ENCODE data around the gene GLRA2.
"Not testable (repeated sequence)": the region's sequence is repeated elsewhere in the genome, so short reads cannot be mapped to it uniquely, and the experiment has no call there.

The GLRA2 gene

DNA sequence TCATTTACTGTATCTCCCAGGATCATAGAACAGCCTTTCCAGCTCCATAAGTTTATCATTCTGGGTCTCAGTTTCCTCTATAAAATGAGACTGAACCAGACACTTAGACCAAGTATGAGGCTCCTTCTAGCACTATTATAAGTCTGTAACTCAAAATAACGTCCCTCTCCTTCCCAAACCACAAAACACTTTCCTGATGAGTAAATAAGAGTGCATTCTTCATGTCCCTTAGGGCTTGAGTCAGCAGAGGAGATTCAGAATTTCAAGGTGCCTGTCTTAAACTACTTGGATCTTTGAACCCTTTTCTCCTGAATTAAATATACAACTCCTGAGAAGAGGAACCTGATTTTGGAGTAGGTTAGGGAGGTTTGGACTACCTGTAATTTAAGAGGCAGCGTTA is 62.6 kb downstream of the GLRA2 start:
- no peak for DNase-seq (ENCODE audit: low spot score)

DNA sequence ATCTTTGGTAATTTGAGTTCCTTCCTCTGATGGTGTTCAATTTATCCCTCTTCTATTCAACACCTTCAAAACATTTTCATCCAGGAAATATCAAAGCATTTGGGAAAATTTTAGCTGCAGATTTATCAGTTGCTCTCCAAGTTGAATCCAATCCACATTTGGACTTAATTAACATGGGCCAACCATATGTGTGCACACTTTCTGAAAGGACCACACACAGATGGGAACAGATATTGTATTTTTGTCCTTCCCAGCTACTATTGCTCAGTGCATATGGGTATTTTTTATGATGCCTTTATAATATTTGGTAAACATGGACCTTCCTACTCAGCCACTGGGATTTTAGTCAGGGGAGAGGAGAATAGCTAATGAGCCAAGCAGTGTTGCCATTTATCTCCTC is 65.2 kb downstream of the GLRA2 start:
- no peak for DNase-seq (ENCODE audit: low spot score)

DNA sequence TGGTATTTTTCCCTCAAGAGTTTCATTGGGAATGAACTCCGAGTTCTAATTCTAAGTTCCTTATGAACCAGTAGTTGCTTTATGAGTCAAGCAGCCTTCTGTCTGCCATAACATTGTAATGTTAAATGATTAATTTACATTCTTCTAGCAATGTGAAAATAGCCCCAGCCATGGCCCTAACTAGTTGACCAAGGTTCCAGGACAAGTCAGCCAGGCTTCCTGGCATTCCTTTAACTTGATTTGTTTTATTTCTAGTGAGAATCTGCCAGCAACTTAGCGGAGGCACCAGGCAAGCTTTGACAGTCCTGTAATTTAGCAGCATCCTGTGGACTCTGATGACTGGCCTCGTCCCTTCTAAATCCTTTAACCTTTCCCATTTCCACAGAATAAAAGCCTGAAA is 69.0 kb downstream of the GLRA2 start:
- DNase-seq (ENCODE audit: low spot score) = no peak

DNA sequence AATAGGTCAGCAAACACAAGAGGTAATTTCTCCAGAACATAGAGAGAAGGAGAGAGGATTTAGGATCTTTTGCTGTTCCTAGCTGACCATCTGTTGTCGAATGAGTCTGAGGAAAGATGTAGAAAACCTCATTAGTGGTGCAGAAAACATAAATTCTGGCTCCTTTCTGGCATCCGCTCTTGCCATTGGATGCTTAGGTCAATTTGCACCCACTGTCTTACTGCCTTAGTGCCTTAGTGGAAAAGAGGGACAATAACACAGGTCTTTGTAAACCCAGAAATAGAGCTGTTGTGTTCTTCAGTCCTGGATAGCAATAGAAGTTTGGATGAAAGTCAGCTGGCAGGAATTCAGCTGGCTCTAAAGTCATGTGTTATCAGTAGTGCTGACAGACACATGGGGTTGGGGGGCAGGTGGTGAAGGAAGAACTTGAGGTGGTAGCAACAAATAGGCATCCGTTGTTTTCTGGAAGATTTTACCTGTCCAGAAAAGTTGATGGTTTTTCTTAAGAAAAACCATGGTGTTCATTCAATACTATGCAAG is 78.2 kb downstream of the GLRA2 start:
- no peak for DNase-seq (ENCODE audit: low spot score)

DNA sequence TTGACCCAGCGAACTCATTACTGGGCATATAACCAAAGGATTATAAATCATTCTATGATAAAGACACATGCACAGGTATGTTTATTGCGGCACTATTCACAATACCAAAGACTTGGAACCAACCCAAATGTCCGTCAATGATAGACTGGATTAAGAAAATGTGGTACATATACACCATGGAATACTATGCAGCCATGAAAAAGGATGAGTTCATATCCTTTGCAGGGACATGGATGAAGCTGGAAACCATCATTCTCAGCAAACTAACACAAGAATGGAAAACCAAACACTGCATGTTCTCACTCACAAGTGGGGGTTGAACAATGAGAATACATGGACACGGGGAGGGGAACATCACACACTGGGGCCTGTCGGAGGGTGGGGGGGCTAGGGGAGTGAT is 83.1 kb downstream of the GLRA2 start:
- DNase-seq (ENCODE audit: low spot score) = not testable (repeated sequence)

DNA sequence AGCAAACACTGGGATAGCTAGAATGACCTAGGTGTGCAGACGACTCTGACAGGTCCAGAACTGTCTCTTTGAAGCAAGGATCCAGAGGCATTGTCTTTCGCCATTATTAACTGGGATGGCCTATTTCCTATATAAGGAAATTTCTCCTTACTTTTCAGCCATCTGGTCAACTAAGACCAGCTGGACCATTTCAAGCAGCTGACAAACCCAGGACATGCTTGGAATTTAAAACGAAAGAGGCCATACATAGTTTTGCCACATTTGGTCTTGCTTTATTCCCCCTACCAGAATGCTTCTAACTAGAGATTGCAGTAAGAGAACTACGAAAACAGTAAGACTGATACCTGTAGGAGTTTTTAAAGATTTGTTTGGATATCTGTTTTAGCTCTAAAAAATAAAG is 87.0 kb downstream of the GLRA2 start:
- DNase-seq (ENCODE audit: low spot score) = no peak

DNA sequence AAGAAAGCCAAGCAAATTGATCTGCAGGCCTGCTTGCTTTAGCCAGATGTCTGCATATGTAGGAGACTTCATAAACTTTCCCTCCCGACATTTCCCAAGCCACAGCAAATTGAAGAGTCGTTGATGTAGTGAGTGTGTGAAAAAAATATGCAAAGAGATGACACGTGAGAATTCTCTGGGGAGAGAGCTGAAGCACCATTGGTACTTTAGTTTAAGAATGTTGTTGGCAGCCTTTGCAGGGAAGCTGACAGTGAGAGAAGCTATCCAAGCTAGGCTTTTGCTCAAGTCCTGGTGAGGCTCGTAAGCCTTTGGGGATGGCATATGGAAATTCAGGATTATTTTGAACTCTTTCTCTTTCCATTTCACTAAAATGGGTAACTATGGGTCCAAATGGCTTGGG is 87.5 kb downstream of the GLRA2 start:
- DNase-seq (ENCODE audit: low spot score) = no peak

DNA sequence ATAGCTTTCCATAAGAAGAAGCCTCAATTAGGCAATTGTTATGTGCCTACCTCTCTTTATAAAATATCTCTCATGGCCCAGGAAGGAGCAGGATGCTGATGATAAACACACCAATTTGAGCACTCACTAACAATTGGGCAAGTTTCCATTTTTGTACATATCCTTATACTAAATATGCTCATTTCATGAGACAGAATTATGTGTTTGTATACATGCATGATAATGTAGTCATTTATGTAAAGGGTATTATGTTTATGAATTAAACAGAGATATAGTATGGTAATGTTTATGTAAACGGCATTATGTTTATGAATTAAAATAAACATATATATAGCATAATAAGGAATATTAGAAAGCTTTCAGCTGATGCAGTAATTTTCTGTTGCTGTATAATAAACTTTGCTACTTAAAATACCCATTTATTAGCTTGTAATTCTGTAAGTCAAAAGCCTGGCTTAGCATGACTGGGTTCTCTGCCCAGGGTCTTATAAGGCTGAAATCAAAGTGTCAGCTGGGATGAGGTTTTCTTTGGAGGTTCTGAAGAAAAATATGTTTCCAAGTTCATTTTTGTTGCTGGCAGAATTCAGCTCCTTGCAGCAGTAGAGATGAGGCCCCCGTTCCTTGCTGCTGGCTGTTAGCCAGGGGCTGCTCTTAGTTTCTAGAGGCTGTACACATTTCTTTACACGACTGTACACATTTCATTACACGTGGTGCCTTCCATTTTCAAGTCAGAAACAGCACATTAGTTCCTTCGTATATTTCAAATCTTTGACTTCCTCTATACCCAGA is 89.0 kb downstream of the GLRA2 start:
- DNase-seq (ENCODE audit: low spot score) = no peak

DNA sequence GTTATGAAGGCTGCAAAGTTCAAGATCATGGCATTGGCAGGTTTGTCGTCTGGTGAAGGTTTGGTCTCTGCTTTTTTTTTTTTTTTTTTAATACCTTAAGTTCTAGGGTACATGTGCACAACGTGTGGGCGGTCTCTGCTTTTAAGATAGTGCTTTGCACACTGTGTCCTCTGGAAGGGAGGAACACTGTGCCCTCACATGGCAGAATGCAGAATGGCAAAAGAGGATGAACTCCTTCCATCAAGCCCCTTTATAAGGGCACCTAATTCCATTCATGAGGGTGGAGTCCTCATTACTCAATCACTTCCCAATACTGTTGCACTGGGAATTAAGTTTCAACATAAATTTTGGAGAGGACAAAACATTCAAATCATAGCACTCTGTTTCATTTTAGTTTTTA is 101.4 kb downstream of the GLRA2 start:
- no peak for DNase-seq (ENCODE audit: low spot score)

DNA sequence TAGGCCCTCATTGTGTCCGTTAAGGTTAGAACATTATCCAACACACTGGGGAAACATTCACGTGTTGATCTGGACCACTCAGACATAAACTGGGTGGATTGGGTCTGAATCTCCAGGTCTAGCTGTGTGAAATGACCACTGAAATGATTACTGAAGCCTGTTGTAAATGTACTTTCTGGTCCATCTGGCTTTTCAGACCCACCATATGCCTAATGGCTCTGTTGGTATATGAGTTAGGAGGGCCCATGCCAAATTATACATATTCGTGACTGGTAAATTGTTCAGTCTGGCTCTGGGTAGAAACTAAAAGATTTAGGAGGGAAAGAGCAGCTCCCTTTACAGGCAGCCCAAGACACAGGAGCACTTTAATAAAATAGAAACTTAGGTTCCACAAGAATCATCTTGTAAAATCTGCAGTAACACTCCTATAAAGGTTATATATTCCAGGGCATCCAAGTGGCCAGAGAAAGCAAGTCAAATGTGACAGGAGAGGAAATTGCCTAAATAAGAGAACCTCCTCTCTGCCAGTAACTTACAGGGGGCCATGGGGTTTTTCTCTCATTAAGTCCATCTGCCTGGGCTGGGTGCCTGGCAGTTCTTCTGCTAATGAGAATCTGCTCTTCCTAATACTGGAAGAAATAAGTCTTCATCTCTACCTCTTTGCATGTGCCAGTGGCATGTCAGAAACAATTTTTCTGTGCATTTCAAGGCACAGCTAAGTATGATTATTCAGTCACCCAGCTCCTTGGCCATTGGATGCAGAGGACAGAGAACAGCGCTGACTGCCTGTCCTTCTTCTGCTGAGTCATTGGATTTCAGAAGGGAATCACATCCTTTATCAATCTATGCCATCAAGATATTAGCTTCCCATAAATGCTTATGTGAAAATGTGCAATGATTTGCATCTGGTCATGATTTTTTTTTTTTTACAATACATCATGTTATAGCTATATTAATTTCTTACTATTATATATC is 112.6 kb downstream of the GLRA2 start:
- DNase-seq (ENCODE audit: low spot score) = no peak

DNA sequence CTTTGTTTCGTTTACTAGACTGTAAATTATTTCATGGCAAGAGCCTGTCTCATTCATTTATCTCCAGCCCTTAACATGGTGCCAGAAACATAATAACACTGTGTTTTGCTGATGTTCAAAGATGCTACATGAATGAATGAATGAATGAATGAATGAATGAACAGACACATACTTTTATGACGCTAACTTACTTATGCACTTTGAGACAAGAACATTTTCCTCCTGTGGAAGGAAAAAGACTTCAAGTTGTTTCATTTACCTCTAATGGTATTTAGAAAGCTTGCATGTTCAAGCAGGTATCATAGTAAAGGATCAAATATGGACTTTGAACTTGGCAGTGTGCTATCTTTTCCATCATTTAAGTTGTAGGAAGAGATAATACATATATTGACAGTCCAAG is 131.6 kb downstream of the GLRA2 start:
- DNase-seq (ENCODE audit: low spot score) = no peak

DNA sequence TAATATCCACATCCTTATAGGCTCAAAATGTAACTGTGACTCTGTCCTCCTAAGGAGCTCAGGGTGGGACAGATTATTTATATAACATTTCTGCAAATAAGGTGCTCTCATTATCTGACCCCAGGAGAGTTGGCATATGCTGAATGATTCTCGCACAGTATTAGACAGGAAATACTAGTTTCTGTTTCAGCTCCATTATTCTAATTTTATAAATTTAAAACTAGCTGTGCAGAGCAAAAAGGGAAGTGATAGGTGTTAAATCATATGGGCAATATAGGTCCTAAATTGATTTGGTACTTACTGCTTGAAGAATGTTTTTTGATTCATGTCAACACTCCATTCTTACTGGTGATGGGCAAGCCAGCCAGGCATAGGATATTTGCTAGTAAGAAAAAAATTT is 141.5 kb downstream of the GLRA2 start:
- no peak for DNase-seq (ENCODE audit: low spot score)

DNA sequence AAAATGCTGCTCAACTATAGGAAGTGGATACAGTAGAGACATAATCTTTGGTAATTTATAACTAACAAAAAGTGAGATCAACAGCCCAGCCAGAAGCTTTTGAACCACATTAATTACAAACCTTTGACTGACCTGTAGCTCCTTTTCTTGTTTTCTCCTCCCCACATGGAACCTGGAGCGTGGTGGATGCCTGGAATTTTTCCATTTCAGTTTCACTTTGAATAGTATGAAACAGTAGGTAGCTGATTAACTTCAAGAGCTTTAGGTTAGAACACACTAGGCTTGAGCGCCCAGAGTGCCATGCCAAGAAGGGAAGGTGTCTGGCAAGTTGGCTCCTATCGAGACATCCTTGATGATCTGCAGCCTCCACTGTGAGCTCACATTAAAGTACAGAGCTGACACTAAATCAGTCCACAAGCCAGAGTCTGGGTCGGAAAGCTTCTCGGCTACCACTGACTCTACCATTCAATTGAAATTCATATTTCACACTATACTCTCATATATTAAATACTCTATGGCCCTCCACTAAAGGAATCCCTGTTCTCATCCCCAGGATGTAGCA is 143.4 kb downstream of the GLRA2 start:
- no peak for DNase-seq (ENCODE audit: low spot score)

DNA sequence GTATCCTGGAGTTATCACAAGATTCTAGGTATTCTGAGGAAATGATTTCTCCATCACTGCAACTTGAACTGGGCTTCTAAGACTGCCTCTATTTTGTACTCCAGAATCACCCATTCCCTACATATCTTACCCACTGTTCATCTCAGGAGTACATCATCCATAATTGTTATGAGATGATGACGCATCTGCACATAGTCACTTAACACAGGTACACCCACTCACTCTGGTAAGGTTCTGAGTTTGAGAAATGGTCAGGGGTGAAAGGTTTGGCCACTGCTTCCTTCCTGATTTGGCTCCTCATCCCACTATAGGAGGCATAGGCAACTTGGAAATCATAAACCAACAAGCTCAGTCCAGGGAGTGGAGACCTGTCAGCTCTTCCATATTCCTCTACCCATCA is 143.9 kb downstream of the GLRA2 start:
- no peak for DNase-seq (ENCODE audit: low spot score)

DNA sequence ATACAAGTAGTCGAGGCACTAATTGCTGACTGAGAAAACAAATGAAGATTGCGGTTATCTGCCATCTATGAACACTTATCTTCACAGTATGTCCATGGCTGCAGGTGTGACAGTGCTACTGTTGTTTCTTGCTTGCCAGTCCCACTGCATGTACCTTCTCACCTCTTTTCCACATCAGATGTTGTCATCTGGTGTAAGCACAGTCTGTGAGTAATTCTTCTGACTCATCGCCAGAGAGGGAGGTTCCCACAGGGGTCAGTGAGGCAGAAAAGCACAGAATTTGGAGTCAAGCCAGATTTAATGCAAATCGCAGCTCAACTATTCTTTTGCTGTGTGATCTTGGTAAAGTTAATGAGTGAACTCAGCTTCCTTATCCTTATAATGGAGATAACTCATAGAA is 144.4 kb downstream of the GLRA2 start:
- DNase-seq (ENCODE audit: low spot score) = peak; percentile 55

DNA sequence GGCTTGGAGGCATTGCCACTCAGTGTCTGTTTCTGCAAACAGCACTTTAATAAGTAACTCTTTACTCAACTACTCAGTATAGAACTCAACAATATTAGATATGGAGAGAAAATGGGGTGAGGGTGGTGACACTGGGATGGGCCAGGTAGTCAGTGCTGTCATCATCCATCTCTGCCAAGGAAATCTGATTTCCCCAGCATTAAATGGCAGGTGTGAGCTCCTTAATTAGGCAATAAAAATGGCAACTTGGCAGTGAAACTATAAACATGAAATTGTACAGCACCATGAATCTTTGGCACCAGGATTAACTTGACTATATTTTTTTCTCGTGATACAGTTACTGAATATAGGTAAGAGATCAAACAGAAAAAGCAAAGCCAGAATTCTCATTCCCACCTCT is 146.2 kb downstream of the GLRA2 start:
- DNase-seq (ENCODE audit: low spot score) = no peak

DNA sequence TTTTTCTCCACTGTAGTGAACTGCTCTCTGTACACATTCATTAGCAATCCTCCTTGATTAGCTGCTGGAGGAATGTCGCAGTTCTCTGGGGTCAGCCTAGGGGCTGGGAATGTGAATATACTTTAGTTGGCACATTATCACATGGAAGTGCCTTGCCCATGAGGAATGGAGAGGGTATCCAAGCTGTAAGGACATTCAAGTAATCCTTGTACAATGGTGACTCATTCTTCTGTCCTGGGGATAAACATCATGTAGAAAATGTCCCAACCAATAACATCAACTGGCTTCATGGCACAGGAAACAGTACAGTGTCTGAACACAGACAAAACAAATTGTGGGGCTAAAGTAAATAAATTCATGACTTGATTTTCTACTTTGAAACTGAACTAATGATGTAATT is 147.1 kb downstream of the GLRA2 start:
- DNase-seq (ENCODE audit: low spot score) = no peak

DNA sequence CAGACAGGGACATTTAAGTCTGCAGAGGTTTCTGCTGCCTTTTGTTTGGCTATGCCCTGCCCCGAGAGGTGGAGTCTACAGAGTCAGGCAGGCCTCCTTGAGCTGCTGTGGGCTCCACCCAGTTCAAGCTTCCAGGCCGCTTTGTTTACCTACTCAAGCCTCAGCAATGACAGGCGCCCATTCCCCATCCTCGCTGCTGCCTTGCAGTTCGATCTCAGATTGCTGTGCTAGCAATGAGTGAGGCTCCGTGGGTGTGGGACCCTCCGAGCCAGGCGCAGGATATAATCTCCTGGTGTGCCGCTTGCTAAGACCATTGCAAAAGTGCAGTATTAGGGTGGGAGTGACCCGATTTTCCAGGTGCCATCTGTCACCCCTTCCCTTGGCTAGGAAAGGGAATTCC is 159.0 kb downstream of the GLRA2 start:
- not testable (repeated sequence) for DNase-seq (ENCODE audit: low spot score)

DNA sequence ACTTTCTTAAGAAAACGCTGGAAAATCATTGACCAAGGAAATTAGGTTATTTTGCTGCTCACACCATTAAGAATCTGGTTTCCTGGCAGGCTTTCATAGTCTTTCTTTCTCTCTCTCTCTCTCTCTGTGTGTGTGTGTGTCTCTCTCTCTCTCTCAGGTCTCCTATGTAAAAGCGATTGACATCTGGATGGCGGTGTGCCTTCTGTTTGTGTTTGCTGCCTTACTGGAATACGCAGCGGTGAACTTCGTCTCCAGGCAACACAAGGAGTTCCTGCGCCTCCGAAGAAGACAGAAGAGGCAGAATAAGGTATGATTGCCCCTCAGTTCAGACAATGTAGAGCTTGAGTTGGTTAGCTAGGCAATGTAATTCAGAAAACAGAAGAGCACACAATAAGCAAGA is 161.2 kb downstream of the GLRA2 start:
- no peak for DNase-seq (ENCODE audit: low spot score)

DNA sequence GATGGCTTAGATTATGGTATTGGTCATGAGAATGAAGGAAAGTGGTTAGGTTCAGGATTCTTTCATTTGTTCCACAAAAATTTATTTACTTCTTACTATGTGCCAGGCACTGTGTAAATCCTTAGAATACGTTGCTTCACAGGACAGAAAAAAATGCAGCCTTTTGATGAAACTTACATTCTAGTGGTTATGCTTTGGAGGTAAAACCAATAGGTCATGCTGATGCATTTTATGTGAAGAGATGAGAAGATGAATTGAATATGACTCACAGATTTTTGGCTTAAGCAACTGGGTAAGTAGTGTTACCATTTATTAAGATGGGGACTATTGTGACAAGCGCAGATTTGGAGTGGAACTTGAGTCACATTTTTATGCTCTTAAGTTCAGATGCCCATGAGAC is 165.3 kb downstream of the GLRA2 start:
- no peak for DNase-seq (ENCODE audit: low spot score)

DNA sequence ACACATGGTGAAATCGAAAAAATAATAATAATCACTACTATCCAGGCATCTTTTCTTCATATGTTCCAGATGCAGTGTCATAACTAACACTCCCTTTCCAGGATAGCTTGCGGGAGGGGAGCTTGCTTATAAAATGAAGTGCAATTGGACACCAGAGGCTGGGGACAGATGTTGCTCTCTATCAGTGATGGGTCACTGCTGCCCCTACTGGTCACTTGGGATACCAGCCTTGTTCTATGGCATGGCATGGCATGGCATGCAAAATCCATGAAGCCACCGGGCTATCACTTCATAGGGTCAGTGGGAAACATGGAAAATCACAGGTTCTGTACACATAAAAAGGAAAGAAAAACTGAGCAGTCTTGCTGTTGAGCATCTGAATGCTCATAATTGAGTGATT is 168.1 kb downstream of the GLRA2 start:
- no peak for DNase-seq (ENCODE audit: low spot score)

DNA sequence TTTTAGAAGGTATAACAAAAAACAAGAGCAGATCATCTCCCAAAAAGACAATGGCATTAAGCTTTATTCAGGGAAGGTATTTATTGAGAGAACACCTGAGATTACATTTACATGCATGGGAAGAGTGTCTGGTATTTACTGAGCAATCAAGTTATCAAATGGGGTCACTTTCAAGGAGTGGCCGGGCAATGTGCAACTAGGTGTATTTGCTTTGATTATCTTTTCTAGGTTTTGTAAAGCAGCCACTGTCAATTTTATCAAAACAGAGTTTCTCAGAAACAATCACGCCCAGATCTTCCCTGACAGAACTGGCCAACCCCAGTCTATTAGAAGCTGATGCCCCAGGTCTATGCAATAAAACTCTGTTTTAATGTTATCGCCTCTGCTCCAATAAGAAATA is 169.5 kb downstream of the GLRA2 start:
- no peak for DNase-seq (ENCODE audit: low spot score)

DNA sequence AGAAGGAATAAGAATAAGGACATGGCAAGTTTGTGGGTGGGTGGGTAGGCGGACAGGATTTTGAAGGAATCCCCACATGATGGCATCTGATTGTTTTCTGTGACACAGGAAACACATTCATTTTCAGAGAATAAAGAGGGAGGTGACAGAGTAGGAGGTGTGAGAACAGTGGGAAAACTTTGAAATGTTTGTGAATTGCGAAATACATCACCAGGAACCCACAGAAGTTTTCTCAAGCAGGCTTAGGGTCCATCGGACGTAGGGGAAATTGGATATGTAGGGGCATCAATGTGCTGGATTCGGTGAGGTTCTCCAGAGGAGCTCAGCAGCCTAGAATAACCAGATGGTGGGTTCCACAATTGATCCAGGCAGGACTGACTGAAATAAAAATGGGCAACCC is 171.6 kb downstream of the GLRA2 start:
- no peak for DNase-seq (ENCODE audit: low spot score)

Data from COLO829 (cell line).